ENCODE measurements around the gene PILRA. TPM values are rescaled to one million over a fixed set of nuclear protein-coding genes. Genes with fewer than 3 reads are reported as not detected.
"Not testable (repeated sequence)": the region's sequence is repeated elsewhere in the genome, so short reads cannot be mapped to it uniquely, and the experiment has no call there.

PILRA gene
- total and polyA plus RNA-seq, 2 donors from 2014 or later, result 15.4 to 18.8 TPM

- H3K27ac ChIP-seq (ENCODE audit: low read depth in 2 of 2, low read length in 2 of 2), result no peak overlapping the region
- no peak for TF ChIP-seq CTCF (IDR thresholded peaks at IDR 0.05; ENCODE audit: borderline replicate concordance, extremely low read depth, insufficient read depth)
- no peaks in the 10 kb centered on the region for H3K9me3 ChIP-seq (ENCODE audit: control insufficient read depth in 2 of 3, insufficient read depth in 1 of 3, low read length in 3 of 3)
- intact Hi-C loops (cut with DNase I), result no loop called here
- H3K4me3 ChIP-seq (ENCODE audit: low read length in 3 of 3), result no peak overlapping the region
- no peaks in the 10 kb centered on the region for H3K27me3 ChIP-seq (ENCODE audit: control insufficient read depth, insufficient read depth, low read length)
- DNase-seq (no peak), FAIRE-seq (no peak)
- peaks cover 5 to 16% (median 9%) of the 10 kb centered on the region in 3 donors for H3K36me3 ChIP-seq (ENCODE audit: control insufficient read depth in 2 of 3, insufficient read depth in 3 of 3, low read length in 3 of 3)
- H3K4me1 ChIP-seq (ENCODE audit: control insufficient read depth in 2 of 3, insufficient read depth in 2 of 3, low read depth in 1 of 3, low read length in 3 of 3), result peaks cover 0 to 14% (median 7%) of the 10 kb centered on the region in 3 donors
- H3K9ac ChIP-seq (ENCODE audit: low read length in 3 of 3), result no peak overlapping the region
Observed at GRCh38 chr7:100438172-100438571, 64.9 kb downstream of the PILRA start.

- intact Hi-C loops (cut with DNase I); FAIRE-seq; H3K9ac ChIP-seq (ENCODE audit: low read length in 3 of 3); H3K27me3 ChIP-seq (ENCODE audit: control insufficient read depth, insufficient read depth, low read length); H3K27ac ChIP-seq (ENCODE audit: low read depth in 2 of 2, low read length in 2 of 2); H3K4me3 ChIP-seq (ENCODE audit: low read length in 3 of 3); H3K9me3 ChIP-seq (ENCODE audit: control insufficient read depth in 2 of 3, insufficient read depth in 1 of 3, low read length in 3 of 3): not testable (repeated sequence)
- DNase-seq, result peak in 1 of 5 donors; percentile 16
- H3K36me3 ChIP-seq (ENCODE audit: control insufficient read depth in 2 of 3, insufficient read depth in 3 of 3, low read length in 3 of 3), result peaks cover 3 to 10% (median 4%) of the 10 kb centered on the region in 3 donors
- peaks cover 0 to 13% (median 7%) of the 10 kb centered on the region in 3 donors for H3K4me1 ChIP-seq (ENCODE audit: control insufficient read depth in 2 of 3, insufficient read depth in 2 of 3, low read depth in 1 of 3, low read length in 3 of 3)
Observed at GRCh38 chr7:100438731-100439130, 65.4 kb downstream of the PILRA start.

- H3K27me3 ChIP-seq (ENCODE audit: control insufficient read depth, insufficient read depth, low read length); intact Hi-C loops (cut with DNase I); H3K36me3 ChIP-seq (ENCODE audit: control insufficient read depth in 2 of 3, insufficient read depth in 3 of 3, low read length in 3 of 3); FAIRE-seq; H3K9me3 ChIP-seq (ENCODE audit: control insufficient read depth in 2 of 3, insufficient read depth in 1 of 3, low read length in 3 of 3); H3K27ac ChIP-seq (ENCODE audit: low read depth in 2 of 2, low read length in 2 of 2); H3K4me3 ChIP-seq (ENCODE audit: low read length in 3 of 3); H3K9ac ChIP-seq (ENCODE audit: low read length in 3 of 3): not testable (repeated sequence)
- H3K4me1 ChIP-seq (ENCODE audit: control insufficient read depth in 2 of 3, insufficient read depth in 2 of 3, low read depth in 1 of 3, low read length in 3 of 3), result peaks cover 0 to 11% (median 10%) of the 10 kb centered on the region in 3 donors
- peak in 1 of 5 donors; percentile 12 for DNase-seq
Observed at GRCh38 chr7:100439244-100439643, 66.0 kb downstream of the PILRA start.

- Histone ChIP-seq H3K4me1 (ENCODE audit: control insufficient read depth in 2 of 3, insufficient read depth in 2 of 3, low read depth in 1 of 3, low read length in 3 of 3) (peaks cover 0 to 5% (median 0%) of the 10 kb centered on the region in 3 donors), H3K27ac (ENCODE audit: low read depth in 2 of 2, low read length in 2 of 2) (no peak overlapping the region), H3K27me3 (ENCODE audit: control insufficient read depth, insufficient read depth, low read length) (no peaks in the 10 kb centered on the region), H3K36me3 (ENCODE audit: control insufficient read depth in 2 of 3, insufficient read depth in 3 of 3, low read length in 3 of 3) (no peaks in the 10 kb centered on the region), H3K9me3 (ENCODE audit: control insufficient read depth in 2 of 3, insufficient read depth in 1 of 3, low read length in 3 of 3) (no peaks in the 10 kb centered on the region), H3K9ac (ENCODE audit: low read length in 3 of 3) (no peak overlapping the region), H3K4me3 (ENCODE audit: low read length in 3 of 3) (no peak overlapping the region)
- intact Hi-C loops (cut with DNase I), result no loop called here
- TF ChIP-seq CTCF (IDR thresholded peaks at IDR 0.05; ENCODE audit: borderline replicate concordance, extremely low read depth, insufficient read depth), result no peak
- DNase-seq (peak in 2 of 5 donors; percentile 36 to 41), FAIRE-seq (no peak)
Observed at GRCh38 chr7:100441641-100442535, 68.6 kb downstream of the PILRA start.
